Bronchial epithelial cell (primary cell): ENCODE results near the gene TRIM27. TPM values are rescaled to one million over a fixed set of nuclear protein-coding genes. Genes with fewer than 3 reads are reported as not detected.
A peak's percentile ranks its signal among the peaks of the same experiment; 100 is the strongest.
"Not testable (repeated sequence)": the region's sequence is repeated elsewhere in the genome, so short reads cannot be mapped to it uniquely, and the experiment has no call there.

ENCODE experiments used
- DNase-seq: peaks from one replicate; pipeline ENCODE4 v3.0.0-alpha.2; 2010; ENCODE audit warnings: low read depth
- FAIRE-seq: peaks from 2 replicates; lab custom pipeline; 2011; peaks lifted over from hg19 to GRCh38; lab: Jason Lieb, UNC
- H3K27me3 ChIP-seq: 2 replicates; pipeline ENCODE4 v1.5.1; 2011; ENCODE audit warnings: low read length; ENCODE audit not compliant: control insufficient read depth, insufficient read depth
- H3K36me3 ChIP-seq: 2 replicates; pipeline ENCODE4 v1.5.1; 2011; ENCODE audit warnings: low read length; ENCODE audit not compliant: control insufficient read depth, insufficient read depth
- H3K4me3 ChIP-seq: 2 replicates; pipeline ENCODE4 v1.5.1; 2011; ENCODE audit warnings: mild to moderate bottlenecking, low read depth, low read length, control low read depth
- CTCF ChIP-seq: IDR thresholded peaks from 2 replicates; pipeline ENCODE4 v1.5.1; 2011; ENCODE audit warnings: mild to moderate bottlenecking, moderate library complexity, low read length, control low read depth, inconsistent platforms; ENCODE audit not compliant: insufficient read depth, severe bottlenecking
- total RNA-seq: library from RNA; depleted of rRNA; stranded (reverse); fragments of >200 nt; gene quantifications from 2 replicates; pipeline ENCODE4 v1.2.1, GENCODE V29; 2014

The TRIM27 gene
- total RNA-seq, 1 donor from 2014 or later: 39.0 TPM

GRCh38 chr6:28884423-28885131 is 39.2 kb downstream of the TRIM27 start:
- no peak for DNase-seq

DNA sequence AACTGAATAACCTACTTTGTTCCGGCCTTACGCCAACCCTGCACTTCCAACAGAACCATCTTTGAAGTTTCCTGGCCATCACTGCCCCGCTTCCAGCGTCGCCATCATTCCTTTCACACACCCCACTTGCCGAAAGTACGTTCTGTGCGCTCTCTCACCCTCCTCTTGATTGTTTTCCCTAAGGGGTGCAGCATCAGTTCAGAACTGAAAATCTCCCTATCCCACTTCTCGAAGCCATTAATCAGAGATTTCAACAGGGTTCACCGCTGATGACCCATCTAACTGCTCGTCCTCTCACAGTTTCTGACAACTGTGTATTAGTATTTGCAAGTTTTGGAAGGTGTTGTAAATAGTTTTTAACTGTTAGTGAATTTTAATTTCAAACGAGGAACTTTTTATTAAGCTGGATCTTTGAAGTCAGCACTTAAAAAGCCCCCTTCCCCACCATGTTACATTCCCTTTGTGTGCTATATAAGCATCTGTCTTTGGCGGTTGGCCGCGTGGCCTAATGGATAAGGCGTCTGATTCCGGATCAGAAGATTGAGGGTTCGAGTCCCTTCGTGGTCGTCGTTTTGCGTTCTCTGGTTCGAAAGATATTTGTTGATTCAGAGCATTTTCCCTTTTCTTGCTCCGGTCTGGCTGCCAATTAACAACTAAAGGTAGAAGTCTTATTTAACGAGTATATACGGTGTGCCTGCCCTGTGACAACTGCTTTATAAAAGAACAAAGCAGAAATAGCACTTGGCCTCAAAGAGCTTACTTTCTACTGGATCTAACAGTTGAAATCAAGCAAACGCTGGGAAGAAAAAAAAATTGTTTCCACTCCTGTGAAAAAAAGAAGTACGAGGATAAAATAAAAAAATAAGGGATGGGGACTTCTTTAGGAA is 42.6 kb downstream of the TRIM27 start:
- TF ChIP-seq CTCF: no peak
- H3K36me3 ChIP-seq: no peaks in the 10 kb centered on the region
- FAIRE-seq: no peak
- no peaks in the 10 kb centered on the region for H3K27me3 ChIP-seq
- peak; percentile 49 for DNase-seq
- H3K4me3 ChIP-seq: peak overlapping the region; percentile 58

More at GRCh38 chr6:28884423-28885131, 39.2 kb downstream of the TRIM27 start:
- TF ChIP-seq CTCF: no peak
- Histone ChIP-seq H3K27me3 (no peaks in the 10 kb centered on the region), H3K4me3 (no peak overlapping the region), H3K36me3 (no peaks in the 10 kb centered on the region)
- FAIRE-seq: no peak

DNA sequence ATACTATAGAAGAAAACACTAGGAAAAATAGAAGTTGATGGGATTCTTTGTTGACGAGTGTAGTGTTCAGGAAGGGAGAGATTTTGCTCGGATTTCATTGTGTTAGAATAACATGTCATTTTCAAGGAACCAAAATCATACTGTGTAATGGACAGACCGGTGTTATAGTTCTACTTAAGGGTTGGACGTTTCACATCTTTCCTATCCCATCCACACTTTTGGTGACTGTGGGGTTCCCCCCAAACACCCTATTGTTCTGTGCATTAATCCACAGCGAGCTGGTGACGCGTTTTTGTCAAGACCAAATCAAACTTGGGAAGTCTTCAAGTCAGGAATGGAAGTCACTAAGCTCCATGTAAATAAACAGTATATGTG is 43.3 kb downstream of the TRIM27 start:
- Histone ChIP-seq H3K4me3 (peak overlapping the region; percentile 58), H3K27me3 (no peaks in the 10 kb centered on the region), H3K36me3 (no peaks in the 10 kb centered on the region)
- no peak for TF ChIP-seq CTCF
- FAIRE-seq: no peak
- DNase-seq: no peak

GRCh38 chr6:28876710-28877109 is 47.1 kb downstream of the TRIM27 start:
- no peak for TF ChIP-seq CTCF
- H3K36me3 ChIP-seq: no peaks in the 10 kb centered on the region
- FAIRE-seq: peak; percentile 47
- DNase-seq: no peak
- H3K4me3 ChIP-seq: no peak overlapping the region
- H3K27me3 ChIP-seq: no peaks in the 10 kb centered on the region

DNA sequence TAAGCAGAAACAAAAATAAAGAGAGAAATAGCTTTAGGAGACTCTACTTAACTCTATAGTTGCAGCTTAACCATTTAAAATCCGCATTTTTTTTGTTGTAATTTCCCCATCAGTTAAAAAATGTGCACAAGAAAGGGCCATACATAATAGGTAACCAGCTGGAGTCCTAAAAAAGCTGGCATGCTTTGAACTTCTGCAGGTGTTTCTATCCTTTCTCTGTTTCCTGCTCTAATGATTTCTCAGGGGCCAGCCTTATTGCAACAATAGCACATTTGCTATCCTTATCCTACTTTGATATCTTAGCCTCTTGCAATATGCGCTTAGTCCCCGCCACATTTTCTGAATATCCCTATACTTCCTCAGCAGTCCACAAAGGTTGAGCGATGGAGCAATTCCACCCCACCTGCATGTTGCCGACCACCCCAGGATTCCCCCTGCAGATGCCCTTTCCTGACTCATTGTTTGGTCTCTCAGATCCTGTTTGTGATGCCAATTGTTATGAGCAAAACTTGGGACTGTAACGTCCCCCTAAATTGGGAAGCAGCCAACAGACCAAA is 48.5 kb downstream of the TRIM27 start:
- H3K36me3 ChIP-seq: no peaks in the 10 kb centered on the region
- no peaks in the 10 kb centered on the region for H3K27me3 ChIP-seq
- no peak for FAIRE-seq
- no peak overlapping the region for H3K4me3 ChIP-seq
- TF ChIP-seq CTCF: no peak
- DNase-seq: no peak

DNA sequence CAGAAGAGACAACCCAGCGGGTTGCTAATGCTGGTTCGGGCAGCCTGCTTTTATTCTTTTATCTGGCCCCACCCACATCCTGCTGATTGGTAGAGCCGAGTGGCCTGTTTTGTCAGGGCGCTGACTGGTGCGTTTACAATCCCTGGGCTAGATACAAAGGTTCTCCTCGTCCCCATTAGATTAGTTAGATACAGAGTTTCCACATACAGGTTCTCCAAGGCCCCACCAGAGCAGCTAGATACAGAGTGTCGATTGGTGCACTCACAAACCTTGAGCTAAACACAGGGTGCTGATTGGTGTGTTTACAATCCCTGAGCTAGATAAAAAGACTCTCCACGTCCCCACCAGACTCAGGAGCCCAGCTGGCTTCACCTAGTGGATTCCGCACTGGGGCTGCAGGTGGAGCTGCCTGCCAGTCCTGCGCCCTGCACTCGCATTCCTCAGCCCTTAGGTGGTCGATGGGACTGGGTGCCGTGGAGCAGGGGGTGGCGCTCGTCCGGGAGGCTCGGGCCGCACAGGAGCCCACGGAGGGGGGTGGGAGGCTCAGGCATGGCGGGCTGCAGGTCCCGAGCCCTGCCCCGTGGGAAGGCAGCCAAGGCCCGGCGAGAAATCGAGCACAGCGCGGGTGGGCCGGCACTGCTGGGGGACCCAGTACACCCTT is 51.5 kb downstream of the TRIM27 start:
- H3K4me3 ChIP-seq, H3K27me3 ChIP-seq, FAIRE-seq, H3K36me3 ChIP-seq, DNase-seq: not testable (repeated sequence)
